Activated B cell treated with CpG ODN at 0.5 μM for 24 hours (primary cell): ENCODE data around the gene STAT3. TPM values are rescaled to one million over a fixed set of nuclear protein-coding genes. Genes with fewer than 3 reads are reported as not detected.

Source experiments
- ATAC-seq: fragments of 200-7000 bp; cut with Tn5 transposase; one replicate; pipeline ENCODE4 v1.10.0; 2021; ENCODE audit warnings: low read depth, mild to moderate bottlenecking, moderate library complexity
- CTCF ChIA-PET: fragments of 350-600 bp; sonication (Branson Sonifier 250); formaldehyde crosslinking; loops from one replicate; lab custom pipeline; 2021; ENCODE audit warnings: antibody characterized with exemption; lab: Charles Lee
- POLR2A ChIA-PET: fragments of 350-600 bp; sonication (Branson Sonifier 250); formaldehyde crosslinking; loops from one replicate; lab custom pipeline; 2021; ENCODE audit warnings: antibody characterized with exemption; lab: Charles Lee
- DNase-seq: peaks from one replicate; pipeline ENCODE4 v3.0.0; 2022
- H3K27ac Mint-ChIP-seq: one replicate; pipeline ENCODE4 v1.8.0; 2020; ENCODE audit warnings: mixed read lengths
- H3K27me3 Mint-ChIP-seq: one replicate; pipeline ENCODE4 v1.8.0; 2021; ENCODE audit warnings: mixed read lengths
- H3K36me3 Mint-ChIP-seq: one replicate; pipeline ENCODE4 v1.8.0; 2021; ENCODE audit warnings: low read depth, mixed read lengths
- H3K4me1 Mint-ChIP-seq: one replicate; pipeline ENCODE4 v1.8.0; 2021; ENCODE audit warnings: mixed read lengths
- H3K4me3 Mint-ChIP-seq: one replicate; pipeline ENCODE4 v1.8.0; 2020; ENCODE audit warnings: mild to moderate bottlenecking, mixed read lengths
- H3K9me3 Mint-ChIP-seq: one replicate; pipeline ENCODE4 v1.8.0; 2020; ENCODE audit warnings: mixed read lengths
- intact Hi-C: fragments of 100-400 bp; cut with micrococcal nuclease; formaldehyde crosslinking; loops from one replicate; pipeline ENCODE4 v1.15.1; 2024
- total RNA-seq: library from RNA; stranded (reverse); gene quantifications from 2 replicates; pipeline ENCODE4 v1.2.3, GENCODE V29; 2022
- TF ChIP-seq, protein P1 (sequence below): fragments of 200-600 bp; IDR thresholded peaks from one replicate; pipeline ENCODE4 v1.8.0; 2022; ENCODE audit warnings: antibody characterized with exemption, mild to moderate bottlenecking

Gene STAT3
- total RNA-seq, 1 donor from 2014 or later, result 233 TPM

DNA sequence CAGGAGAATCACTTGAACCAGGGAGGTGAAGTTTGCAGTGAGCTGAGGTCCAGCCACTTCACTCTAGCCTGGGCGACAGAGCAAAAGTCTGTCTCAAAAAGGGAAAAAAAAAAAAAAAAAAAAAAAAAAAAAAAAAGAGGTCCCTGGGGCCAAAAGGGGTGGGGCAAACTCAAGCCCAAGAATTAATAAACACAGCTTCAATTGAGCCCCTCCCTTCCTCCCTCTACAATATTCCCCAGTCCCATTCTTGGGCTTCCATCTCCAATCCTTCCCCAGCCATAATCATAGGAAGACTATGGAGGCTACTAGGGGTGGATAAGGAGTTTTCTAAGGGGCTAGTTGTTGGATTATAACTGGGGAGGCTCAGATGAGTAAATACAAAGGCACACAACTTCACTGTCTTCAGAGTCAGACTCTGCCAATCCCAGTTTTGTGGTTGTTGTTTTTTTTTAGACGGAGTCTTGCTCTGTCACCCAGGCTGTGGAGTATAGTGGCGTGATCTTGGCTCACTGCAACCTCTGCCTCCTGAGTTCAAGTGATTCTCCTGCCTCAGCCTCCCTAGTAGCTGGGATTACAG, 25.3 kb upstream of the STAT3 start:
- TF ChIP-seq, protein P1, sequence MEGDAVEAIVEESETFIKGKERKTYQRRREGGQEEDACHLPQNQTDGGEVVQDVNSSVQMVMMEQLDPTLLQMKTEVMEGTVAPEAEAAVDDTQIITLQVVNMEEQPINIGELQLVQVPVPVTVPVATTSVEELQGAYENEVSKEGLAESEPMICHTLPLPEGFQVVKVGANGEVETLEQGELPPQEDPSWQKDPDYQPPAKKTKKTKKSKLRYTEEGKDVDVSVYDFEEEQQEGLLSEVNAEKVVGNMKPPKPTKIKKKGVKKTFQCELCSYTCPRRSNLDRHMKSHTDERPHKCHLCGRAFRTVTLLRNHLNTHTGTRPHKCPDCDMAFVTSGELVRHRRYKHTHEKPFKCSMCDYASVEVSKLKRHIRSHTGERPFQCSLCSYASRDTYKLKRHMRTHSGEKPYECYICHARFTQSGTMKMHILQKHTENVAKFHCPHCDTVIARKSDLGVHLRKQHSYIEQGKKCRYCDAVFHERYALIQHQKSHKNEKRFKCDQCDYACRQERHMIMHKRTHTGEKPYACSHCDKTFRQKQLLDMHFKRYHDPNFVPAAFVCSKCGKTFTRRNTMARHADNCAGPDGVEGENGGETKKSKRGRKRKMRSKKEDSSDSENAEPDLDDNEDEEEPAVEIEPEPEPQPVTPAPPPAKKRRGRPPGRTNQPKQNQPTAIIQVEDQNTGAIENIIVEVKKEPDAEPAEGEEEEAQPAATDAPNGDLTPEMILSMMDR, result no peak
- H3K4me1 Mint-ChIP-seq, result peaks cover 19% of the 10 kb centered on the region
- H3K4me3 Mint-ChIP-seq, result no peak overlapping the region
- no peaks in the 10 kb centered on the region for H3K36me3 Mint-ChIP-seq
- H3K27ac Mint-ChIP-seq, result no peak overlapping the region
- POLR2A ChIA-PET, result interaction anchor here (0.6 to 1.9 kb wide), 3 partner anchors 13 to 26 kb away, joined by 4 to 5 read pairs (median 4); partner anchors contain the start of gene STAT3
- no peak for DNase-seq
- intact Hi-C loops, result no loop called here
- no peaks in the 10 kb centered on the region for H3K27me3 Mint-ChIP-seq
- ATAC-seq, result no peak
- no peaks in the 10 kb centered on the region for H3K9me3 Mint-ChIP-seq
- CTCF ChIA-PET, result no interaction called here

DNA sequence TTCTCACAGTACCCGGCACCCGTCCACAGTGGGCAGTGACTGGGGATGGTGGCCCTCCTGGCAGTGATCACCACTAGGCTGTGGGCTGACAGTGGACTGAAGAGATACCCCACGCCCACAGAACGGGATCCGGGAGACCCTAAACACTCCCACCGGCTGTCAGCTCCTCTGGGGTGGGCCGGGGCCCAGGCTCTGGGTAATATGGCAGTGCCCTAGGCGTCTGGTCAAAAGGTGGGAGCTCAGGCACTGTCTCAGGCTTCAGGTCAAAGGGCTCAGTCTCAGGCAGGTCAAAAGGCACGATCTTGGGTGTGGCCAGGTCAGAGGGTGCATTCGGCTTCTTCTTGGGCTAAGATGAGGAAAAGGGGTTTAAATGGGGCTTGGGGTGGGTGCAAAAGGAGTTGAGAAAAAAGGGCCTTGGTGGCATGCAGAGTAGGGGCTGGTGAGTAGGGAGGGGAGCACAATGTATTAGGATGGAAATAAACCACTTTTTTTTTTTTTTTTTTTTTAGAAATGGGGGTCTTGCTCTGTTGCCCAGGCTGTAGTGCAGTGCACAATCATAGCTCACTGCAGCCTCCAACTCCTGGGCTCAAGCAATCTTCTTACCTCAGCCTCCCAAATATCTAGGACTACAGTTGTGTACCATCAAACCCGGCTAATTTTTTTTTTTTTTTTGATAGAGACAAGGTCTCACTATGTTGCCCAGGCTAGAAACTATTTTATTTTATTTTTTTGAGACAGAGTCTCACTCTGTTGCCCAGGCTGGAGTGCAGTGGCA, 23.9 kb upstream of the STAT3 start:
- Mint-ChIP-seq H3K4me1 (peaks cover 24% of the 10 kb centered on the region), H3K9me3 (no peaks in the 10 kb centered on the region), H3K27me3 (no peaks in the 10 kb centered on the region), H3K36me3 (no peaks in the 10 kb centered on the region), H3K27ac (no peak overlapping the region), H3K4me3 (no peak overlapping the region)
- POLR2A ChIA-PET, result interaction anchor here (1.6 kb wide), 1 partner anchor 24 kb away, joined by 4 read pairs; the partner anchor contains the start of gene STAT3
- intact Hi-C loops, result no loop called here
- TF ChIP-seq, protein P1, result no peak
- CTCF ChIA-PET, result no interaction called here
- DNase-seq (no peak), ATAC-seq (no peak)

DNA sequence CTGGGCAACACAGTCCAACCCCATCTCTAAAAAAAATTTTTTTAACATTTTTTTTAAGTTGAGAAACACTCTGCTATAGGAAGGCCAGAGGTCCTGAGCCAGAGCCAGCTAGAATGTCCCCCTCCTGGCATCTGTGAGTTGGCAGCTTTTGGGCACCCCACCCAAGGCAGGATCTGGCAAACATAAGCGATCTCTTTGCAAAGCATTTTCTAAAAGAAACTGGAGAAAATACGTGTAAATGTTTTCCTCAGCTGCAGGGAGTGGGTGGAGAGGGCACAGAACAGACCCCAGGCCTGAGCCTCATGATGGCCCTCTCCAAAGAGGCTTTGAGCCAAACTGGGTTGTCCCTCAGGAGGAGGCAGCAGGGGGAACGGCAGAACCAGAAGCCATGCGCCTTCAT, 23.1 kb upstream of the STAT3 start:
- no peaks in the 10 kb centered on the region for H3K27me3 Mint-ChIP-seq
- H3K9me3 Mint-ChIP-seq, result no peaks in the 10 kb centered on the region
- H3K4me1 Mint-ChIP-seq, result peaks cover 24% of the 10 kb centered on the region
- H3K36me3 Mint-ChIP-seq, result no peaks in the 10 kb centered on the region
- H3K27ac Mint-ChIP-seq, result no peak overlapping the region
- TF ChIP-seq, protein P1, result no peak
- ATAC-seq (no peak), DNase-seq (no peak)
- intact Hi-C loops, result no loop called here
- no peak overlapping the region for H3K4me3 Mint-ChIP-seq
- CTCF ChIA-PET, result no interaction called here
- POLR2A ChIA-PET, result no interaction called here

DNA sequence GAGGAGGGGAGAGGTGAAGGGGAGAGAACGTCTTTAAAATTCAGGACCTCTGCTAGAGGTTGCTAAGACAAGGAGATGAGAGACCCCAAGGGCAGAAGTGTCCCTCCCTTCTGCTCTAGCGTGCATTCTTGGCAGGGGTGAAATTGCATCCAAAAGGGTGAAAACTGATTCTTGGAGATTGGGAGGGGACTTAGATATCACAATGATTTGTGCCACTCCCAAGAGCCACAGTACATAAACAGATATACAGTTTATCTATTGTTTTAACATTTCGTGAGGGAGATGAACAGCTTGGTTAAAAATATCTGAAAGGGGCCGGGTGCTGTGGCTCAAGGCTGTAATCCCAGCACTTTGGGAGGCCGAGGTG, 22.1 kb upstream of the STAT3 start:
- DNase-seq (no peak), ATAC-seq (no peak)
- ChIA-PET CTCF (interaction anchor here (0.7 to 11.8 kb wide), 4 partner anchors 89 to 117 kb away, joined by 3 to 202 read pairs (median 4); no protein-coding TSS in a partner anchor), POLR2A (interaction anchor here (0.7 kb wide), 1 partner anchor 117 kb away, joined by 7 read pairs; no protein-coding TSS in a partner anchor)
- Mint-ChIP-seq H3K4me1 (peaks cover 25% of the 10 kb centered on the region), H3K9me3 (no peaks in the 10 kb centered on the region), H3K27me3 (no peaks in the 10 kb centered on the region), H3K27ac (no peak overlapping the region), H3K4me3 (no peak overlapping the region), H3K36me3 (no peaks in the 10 kb centered on the region)
- intact Hi-C loops, result no loop called here
- TF ChIP-seq, protein P1, result no peak
